HepG2 (cell line): ENCODE results near the gene YY1. TPM values are rescaled to one million over a fixed set of nuclear protein-coding genes. Genes with fewer than 3 reads are reported as not detected.

Experiments used
- ATAC-seq: fragments of 200-7000 bp; cut with Tn5 transposase; 3 replicates; pipeline ENCODE4 v1.9.1; 2020; ENCODE audit warnings: mild to moderate bottlenecking, moderate library complexity
- BruUV-seq: library from RNA; stranded (reverse); fragments of 400-500 nt; replicated peaks from 2 replicates; lab custom pipeline; 2021; lab: Mats Ljungman, UMichigan
- CTCF ChIA-PET: fragments of 300-600 bp; formaldehyde crosslinking; extraction: SDS; loops from one replicate; lab custom pipeline; 2021; ENCODE audit warnings: low total read pairs, inconsistent platforms, low intra/inter-chr PET ratio; lab: Yijun Ruan, JAX
- POLR2A ChIA-PET: fragments of 350-600 bp; sonication (Branson Sonifier 250); formaldehyde crosslinking; loops from one replicate; lab custom pipeline; 2020; ENCODE audit warnings: antibody characterized with exemption, inconsistent platforms; lab: Yijun Ruan, JAX
- DNase-seq: peaks from one replicate; pipeline ENCODE4 v3.0.0-alpha.2; 2015; ENCODE audit warnings: low spot score
- FAIRE-seq: peaks from 3 replicates; lab custom pipeline; 2011; peaks lifted over from hg19 to GRCh38; lab: Jason Lieb, UNC
- H2AFZ ChIP-seq: one replicate; pipeline ENCODE4 v1.6.1; 2011; ENCODE audit warnings: low read length, inconsistent platforms
- H3K27ac ChIP-seq: fragments of 300-600 bp; 3 replicates; pipeline ENCODE4 v1.8.0; 2011; ENCODE audit warnings: mixed run types, mild to moderate bottlenecking, mixed read lengths, low read length, inconsistent platforms; ENCODE audit not compliant: insufficient read depth; ENCODE audit errors: extremely low read length
- H3K27me3 ChIP-seq, 2 experiments: fragments of 200-600 bp in 1 of 2; 2 replicates in 1 of 2; 3 replicates in 1 of 2; pipeline versions ENCODE4 v1.6.0 to v1.8.0; 2011; ENCODE audit warnings: low read length in 2 of 2, mild to moderate bottlenecking in 2 of 2, moderate library complexity in 2 of 2, inconsistent platforms in 1 of 2; ENCODE audit not compliant: insufficient read depth in 2 of 2, control insufficient read depth in 1 of 2
- H3K36me3 ChIP-seq, 2 experiments: fragments of 200-600 bp in 1 of 2; replicated peaks in 1 of 2; 2 replicates in 1 of 2; 3 replicates in 1 of 2; pipeline versions ENCODE4 v1.5.1 to v1.8.0; 2011; ENCODE audit warnings: low read length in 2 of 2, inconsistent platforms in 1 of 2; ENCODE audit not compliant: insufficient read depth in 2 of 2, control insufficient read depth in 1 of 2
- H3K4me1 ChIP-seq: 2 replicates; pipeline ENCODE4 v1.5.1; 2012; ENCODE audit warnings: low read length, inconsistent platforms; ENCODE audit not compliant: insufficient read depth
- H3K4me2 ChIP-seq: 2 replicates; pipeline ENCODE4 v1.6.0; 2011; ENCODE audit warnings: low read depth, low read length, inconsistent platforms
- H3K4me3 ChIP-seq, 3 experiments: fragments of 200-600 bp in 1 of 3; sonication (generic), shearing (Covaris generic) in 1 of 3; replicated peaks in 1 of 3; 2 replicates each; pipeline ENCODE4 v1.5.1; 2011 to 2016; ENCODE audit warnings: low read length in 3 of 3, inconsistent platforms in 2 of 3, low read depth in 2 of 3, mild to moderate bottlenecking in 2 of 3, control low read depth in 1 of 3, mixed read lengths in 1 of 3; ENCODE audit not compliant: insufficient read depth in 1 of 3
- H3K79me2 ChIP-seq: one replicate; pipeline ENCODE4 v1.6.1; 2011; ENCODE audit warnings: low read length, inconsistent platforms; ENCODE audit not compliant: insufficient read depth
- H3K9ac ChIP-seq: 2 replicates; pipeline ENCODE4 v1.6.0; 2011; ENCODE audit warnings: mild to moderate bottlenecking, low read depth, low read length, inconsistent platforms; ENCODE audit not compliant: insufficient read depth
- H3K9me3 ChIP-seq: 2 replicates; pipeline ENCODE4 v1.5.1; 2012; ENCODE audit warnings: mild to moderate bottlenecking, low read length
- H4K20me1 ChIP-seq: 2 replicates; pipeline ENCODE4 v1.6.0; 2011; ENCODE audit warnings: inconsistent platforms, mild to moderate bottlenecking, low read length, moderate library complexity; ENCODE audit not compliant: insufficient read depth
- CENPX ChIP-seq: sonication (generic); formaldehyde crosslinking; IDR thresholded peaks from 2 replicates; pipeline ENCODE4 v1.9.0; 2021; ENCODE audit warnings: mild to moderate bottlenecking, missing genetic modification reagents, moderate library complexity
- KDM4B ChIP-seq: sonication (generic); formaldehyde crosslinking; IDR thresholded peaks from 2 replicates; pipeline ENCODE4 v1.4.0; 2020; ENCODE audit warnings: missing genetic modification reagents
- NFKB2 ChIP-seq: sonication (generic); formaldehyde crosslinking; IDR thresholded peaks from 2 replicates; pipeline ENCODE4 v1.4.0; 2020; ENCODE audit warnings: missing genetic modification reagents, borderline replicate concordance
- PHF21A ChIP-seq: sonication (generic); formaldehyde crosslinking; IDR thresholded peaks from 2 replicates; pipeline ENCODE4 v1.5.0; 2020; ENCODE audit warnings: mild to moderate bottlenecking, missing genetic modification reagents
- RAD21 ChIP-seq: fragments of 450-650 bp; formaldehyde crosslinking; IDR thresholded peaks from 2 replicates; pipeline ENCODE4 v1.5.0; 2020; ENCODE audit warnings: mild to moderate bottlenecking
- RFXANK ChIP-seq: IDR thresholded peaks from 2 replicates; pipeline ENCODE4 v1.6.1; 2016
- RNF219 ChIP-seq: sonication (generic); formaldehyde crosslinking; IDR thresholded peaks from 2 replicates; pipeline ENCODE4 v1.5.0; 2020; ENCODE audit warnings: mild to moderate bottlenecking, missing genetic modification reagents
- SALL2 ChIP-seq: sonication (generic); formaldehyde crosslinking; IDR thresholded peaks from 2 replicates; pipeline ENCODE4 v1.8.1; 2023; ENCODE audit warnings: mild to moderate bottlenecking, missing genetic modification reagents, inconsistent platforms
- SNAPC2 ChIP-seq: sonication (generic); formaldehyde crosslinking; IDR thresholded peaks from 2 replicates; pipeline ENCODE4 v1.8.1; 2022; ENCODE audit warnings: mild to moderate bottlenecking, missing genetic modification reagents
- SP140L ChIP-seq: sonication (generic); formaldehyde crosslinking; IDR thresholded peaks from 2 replicates; pipeline ENCODE4 v1.4.0; 2020; ENCODE audit warnings: missing genetic modification reagents, borderline replicate concordance
- STAG1 ChIP-seq: sonication (generic); formaldehyde crosslinking; IDR thresholded peaks from 2 replicates; pipeline ENCODE4 v1.4.0; 2020; ENCODE audit warnings: missing genetic modification reagents
- ZSCAN30 ChIP-seq: sonication (generic); formaldehyde crosslinking; IDR thresholded peaks from 2 replicates; pipeline ENCODE4 v1.5.0; 2020; ENCODE audit warnings: mild to moderate bottlenecking, missing genetic modification reagents
- WGBS: methylation state at CpG from one replicate; pipeline ENCODE4 v1.1.6; 2017; ENCODE audit warnings: low lambda C conversion rate; 5-methylcytosine and 5-hydroxymethylcytosine counted together
- in situ Hi-C: cut with HindIII; loops from 2 replicates; pipeline ENCODE4 v1.10.0; 2017; ENCODE audit warnings: low pct_unique_long_range_greater_than_20kb; ENCODE audit not compliant: extremely low pct_ligation_motif_present
- intact Hi-C: fragments of 100-400 bp; cut with micrococcal nuclease; formaldehyde crosslinking; loops from one replicate; pipeline ENCODE4 v1.10.0; 2022; ENCODE audit not compliant: unreplicated experiment
- polyA plus RNA-seq, 8 experiments: library from polyadenylated mRNA; depleted of rRNA in 3 of 8; stranded (reverse) in 7 of 8; unstranded in 1 of 8; fragments of >200 nt; fragmentation: Illumina TruSeq in 4 of 8; extraction: Trizol in 4 of 8; gene quantifications; 2 replicates each; pipeline versions ENCODE4 v1.2.1 to v1.2.3, GENCODE V29; 2011 to 2016; ENCODE audit warnings: low read depth in 4 of 8, missing spikeins in 1 of 8, mixed read lengths in 1 of 8; ENCODE audit not compliant: insufficient read depth in 1 of 8
- total RNA-seq, 5 experiments: library from RNA; depleted of rRNA; stranded (reverse); fragments of >200 nt; fragmentation: Illumina TruSeq; extraction: Trizol; gene quantifications; 2 replicates each; pipeline ENCODE4 v1.2.3, GENCODE V29; 2016; ENCODE audit warnings: low read depth in 1 of 5
- TF ChIP-seq, protein P1 (sequence below), 2 experiments: sonication (generic) in 1 of 2; formaldehyde crosslinking in 1 of 2; IDR thresholded peaks; 2 replicates each; pipeline versions ENCODE4 v1.4.0 to v1.6.1; 2018 to 2020; ENCODE audit warnings: missing genetic modification reagents in 2 of 2, borderline replicate concordance in 1 of 2, low read depth in 1 of 2, mild to moderate bottlenecking in 1 of 2, missing biosample characterization in 1 of 2
- TF ChIP-seq, protein P2 (sequence below): sonication (generic); formaldehyde crosslinking; IDR thresholded peaks from 2 replicates; pipeline ENCODE4 v1.5.1; 2020; ENCODE audit warnings: mild to moderate bottlenecking, missing genetic modification reagents, moderate library complexity
- TF ChIP-seq, protein P3 (sequence below): sonication (generic); formaldehyde crosslinking; IDR thresholded peaks from 2 replicates; pipeline ENCODE4 v1.4.0; 2020; ENCODE audit warnings: missing genetic modification reagents

The YY1 gene
- total and polyA plus RNA-seq, 2 of the 13 experiments (the other 11 are each of a cell fraction or from before 2014, with no cell fraction given): 29.4 to 68.1 TPM

DNA sequence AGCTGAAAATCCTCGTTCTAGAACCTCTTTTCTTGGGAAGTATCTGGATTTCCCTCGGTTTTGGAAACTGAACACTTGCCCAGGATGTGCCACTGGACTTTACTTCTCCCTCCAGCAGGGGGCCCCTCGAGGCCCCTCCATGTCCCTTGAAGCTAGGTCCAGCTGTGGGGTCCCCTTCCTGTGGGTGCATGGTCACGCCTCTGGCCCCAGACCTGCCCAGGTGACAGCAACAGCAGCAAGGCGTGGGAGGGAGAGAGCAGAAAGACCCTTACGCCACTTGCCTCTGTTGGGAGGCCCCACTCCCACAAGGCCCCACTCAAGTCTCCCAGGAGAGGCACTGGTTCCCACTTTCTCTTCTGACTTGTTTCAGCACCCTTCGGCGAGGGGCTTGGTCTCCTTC, 64.2 kb downstream of the YY1 start:
- Histone ChIP-seq H3K27me3 (no peaks in the 10 kb centered on the region; a peak in 1 of 5 replicates), H2AFZ (no peak overlapping the region), H3K9ac (no peak overlapping the region), H4K20me1 (no peaks in the 10 kb centered on the region; the same call in 1 of the 2 replicates), H3K36me3 (no peaks in the 10 kb centered on the region), H3K27ac (no peak overlapping the region), H3K4me2 (no peak overlapping the region), H3K9me3 (no peaks in the 10 kb centered on the region), H3K4me3 (no peak overlapping the region), H3K79me2 (no peaks in the 10 kb centered on the region), H3K4me1 (peaks cover 33% of the 10 kb centered on the region)
- ATAC-seq (no peak), FAIRE-seq (peak; percentile 51), DNase-seq (no peak)
- ChIA-PET POLR2A (interaction anchor here (0.9 to 1.1 kb wide), 4 partner anchors 9 to 110 kb away, joined by 3 to 4 read pairs (median 4); no protein-coding TSS in a partner anchor), CTCF (interaction anchor here (1.4 kb wide), 1 partner anchor 74 kb away, joined by 14 read pairs; the partner anchor contains the start of gene WDR25)
- intact Hi-C loops (no loop called here), in situ Hi-C loops (no loop called here)
- 47% methylated on average over 5 of the region's 8 CpGs for WGBS
- BruUV-seq: no TSS peak
- TF ChIP-seq PHF21A (CRISPR knock-in tag) (no peak), CENPX (CRISPR knock-in tag) (no peak), STAG1 (CRISPR knock-in tag) (peak; percentile 51), SALL2 (CRISPR knock-in tag) (no peak), SNAPC2 (no peak), KDM4B (CRISPR knock-in tag) (no peak), RAD21 (CRISPR knock-in tag) (peak; percentile 58), RNF219 (CRISPR knock-in tag) (no peak), NFKB2 (CRISPR knock-in tag) (no peak), RFXANK (CRISPR knock-in tag) (no peak), SP140L (no peak), ZSCAN30 (CRISPR knock-in tag) (no peak)
- TF ChIP-seq, protein P1, sequence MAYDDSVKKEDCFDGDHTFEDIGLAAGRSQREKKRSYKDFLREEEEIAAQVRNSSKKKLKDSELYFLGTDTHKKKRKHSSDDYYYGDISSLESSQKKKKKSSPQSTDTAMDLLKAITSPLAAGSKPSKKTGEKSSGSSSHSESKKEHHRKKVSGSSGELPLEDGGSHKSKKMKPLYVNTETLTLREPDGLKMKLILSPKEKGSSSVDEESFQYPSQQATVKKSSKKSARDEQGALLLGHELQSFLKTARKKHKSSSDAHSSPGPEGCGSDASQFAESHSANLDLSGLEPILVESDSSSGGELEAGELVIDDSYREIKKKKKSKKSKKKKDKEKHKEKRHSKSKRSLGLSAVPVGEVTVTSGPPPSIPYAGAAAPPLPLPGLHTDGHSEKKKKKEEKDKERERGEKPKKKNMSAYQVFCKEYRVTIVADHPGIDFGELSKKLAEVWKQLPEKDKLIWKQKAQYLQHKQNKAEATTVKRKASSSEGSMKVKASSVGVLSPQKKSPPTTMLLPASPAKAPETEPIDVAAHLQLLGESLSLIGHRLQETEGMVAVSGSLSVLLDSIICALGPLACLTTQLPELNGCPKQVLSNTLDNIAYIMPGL (CRISPR knock-in tag; IDR thresholded peaks at IDR 0.05; ENCODE audit: borderline replicate concordance in 1 of 2, low read depth in 1 of 2): no peak
- TF ChIP-seq, protein P2, sequence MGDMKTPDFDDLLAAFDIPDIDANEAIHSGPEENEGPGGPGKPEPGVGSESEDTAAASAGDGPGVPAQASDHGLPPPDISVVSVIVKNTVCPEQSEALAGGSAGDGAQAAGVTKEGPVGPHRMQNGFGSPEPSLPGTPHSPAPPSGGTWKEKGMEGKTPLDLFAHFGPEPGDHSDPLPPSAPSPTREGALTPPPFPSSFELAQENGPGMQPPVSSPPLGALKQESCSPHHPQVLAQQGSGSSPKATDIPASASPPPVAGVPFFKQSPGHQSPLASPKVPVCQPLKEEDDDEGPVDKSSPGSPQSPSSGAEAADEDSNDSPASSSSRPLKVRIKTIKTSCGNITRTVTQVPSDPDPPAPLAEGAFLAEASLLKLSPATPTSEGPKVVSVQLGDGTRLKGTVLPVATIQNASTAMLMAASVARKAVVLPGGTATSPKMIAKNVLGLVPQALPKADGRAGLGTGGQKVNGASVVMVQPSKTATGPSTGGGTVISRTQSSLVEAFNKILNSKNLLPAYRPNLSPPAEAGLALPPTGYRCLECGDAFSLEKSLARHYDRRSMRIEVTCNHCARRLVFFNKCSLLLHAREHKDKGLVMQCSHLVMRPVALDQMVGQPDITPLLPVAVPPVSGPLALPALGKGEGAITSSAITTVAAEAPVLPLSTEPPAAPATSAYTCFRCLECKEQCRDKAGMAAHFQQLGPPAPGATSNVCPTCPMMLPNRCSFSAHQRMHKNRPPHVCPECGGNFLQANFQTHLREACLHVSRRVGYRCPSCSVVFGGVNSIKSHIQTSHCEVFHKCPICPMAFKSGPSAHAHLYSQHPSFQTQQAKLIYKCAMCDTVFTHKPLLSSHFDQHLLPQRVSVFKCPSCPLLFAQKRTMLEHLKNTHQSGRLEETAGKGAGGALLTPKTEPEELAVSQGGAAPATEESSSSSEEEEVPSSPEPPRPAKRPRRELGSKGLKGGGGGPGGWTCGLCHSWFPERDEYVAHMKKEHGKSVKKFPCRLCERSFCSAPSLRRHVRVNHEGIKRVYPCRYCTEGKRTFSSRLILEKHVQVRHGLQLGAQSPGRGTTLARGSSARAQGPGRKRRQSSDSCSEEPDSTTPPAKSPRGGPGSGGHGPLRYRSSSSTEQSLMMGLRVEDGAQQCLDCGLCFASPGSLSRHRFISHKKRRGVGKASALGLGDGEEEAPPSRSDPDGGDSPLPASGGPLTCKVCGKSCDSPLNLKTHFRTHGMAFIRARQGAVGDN (CRISPR knock-in tag): peak; percentile 35; the same call in 1 of the 2 replicates
- TF ChIP-seq, protein P3, sequence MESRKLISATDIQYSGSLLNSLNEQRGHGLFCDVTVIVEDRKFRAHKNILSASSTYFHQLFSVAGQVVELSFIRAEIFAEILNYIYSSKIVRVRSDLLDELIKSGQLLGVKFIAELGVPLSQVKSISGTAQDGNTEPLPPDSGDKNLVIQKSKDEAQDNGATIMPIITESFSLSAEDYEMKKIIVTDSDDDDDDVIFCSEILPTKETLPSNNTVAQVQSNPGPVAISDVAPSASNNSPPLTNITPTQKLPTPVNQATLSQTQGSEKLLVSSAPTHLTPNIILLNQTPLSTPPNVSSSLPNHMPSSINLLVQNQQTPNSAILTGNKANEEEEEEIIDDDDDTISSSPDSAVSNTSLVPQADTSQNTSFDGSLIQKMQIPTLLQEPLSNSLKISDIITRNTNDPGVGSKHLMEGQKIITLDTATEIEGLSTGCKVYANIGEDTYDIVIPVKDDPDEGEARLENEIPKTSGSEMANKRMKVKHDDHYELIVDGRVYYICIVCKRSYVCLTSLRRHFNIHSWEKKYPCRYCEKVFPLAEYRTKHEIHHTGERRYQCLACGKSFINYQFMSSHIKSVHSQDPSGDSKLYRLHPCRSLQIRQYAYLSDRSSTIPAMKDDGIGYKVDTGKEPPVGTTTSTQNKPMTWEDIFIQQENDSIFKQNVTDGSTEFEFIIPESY (CRISPR knock-in tag): no peak
